ENCODE data around the gene PMIS2. TPM values are rescaled to one million over a fixed set of nuclear protein-coding genes. Genes with fewer than 3 reads are reported as not detected.

Gene PMIS2
- total RNA-seq, 1 experiment from 2014 or later: not detected

DNA sequence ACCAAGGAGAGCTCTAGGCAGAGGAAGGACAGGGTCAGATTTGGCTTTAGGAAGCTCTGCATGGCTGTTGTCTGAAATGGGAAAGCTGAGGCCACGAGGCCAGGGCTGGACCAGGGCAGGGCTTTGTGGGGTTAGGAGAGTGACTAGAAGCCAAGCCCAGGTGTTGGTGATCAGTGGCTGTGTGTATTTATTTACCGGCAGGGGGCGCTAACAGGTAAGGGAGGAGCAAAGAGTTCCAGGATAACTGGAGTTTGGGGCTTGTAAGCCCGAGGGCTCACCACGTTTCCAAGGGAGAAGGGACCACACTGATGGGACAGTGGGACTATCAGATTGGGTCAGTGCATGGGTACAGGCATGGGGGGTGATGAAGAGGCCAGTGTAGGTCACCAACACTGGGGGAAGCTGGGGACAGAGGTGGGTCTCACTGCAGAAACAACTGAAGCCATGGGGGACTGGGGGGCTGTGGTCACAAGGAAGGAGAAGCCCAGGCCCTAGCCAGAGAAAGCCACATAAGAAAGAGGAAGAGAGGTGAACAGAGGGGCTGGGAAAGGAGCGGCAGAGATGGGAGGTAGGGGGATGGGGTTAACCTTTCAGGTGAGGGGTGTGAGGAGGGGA, 36.7 kb upstream of the PMIS2 start:
- peak; percentile 93 for DNase-seq (ENCODE audit: unreplicated experiment)
- no peaks in the 10 kb centered on the region for H3K36me3 Mint-ChIP-seq (ENCODE audit: insufficient read depth, unreplicated experiment)
- BruUV-seq (replicated peaks): no TSS peak
- ChIA-PET CTCF (interaction anchor here (0.5 to 3.4 kb wide), 46 partner anchors 9 to 591 kb away, joined by 3 to 30 read pairs (median 4); partner anchors contain the start of genes ATP4A, COX6B1 and HAUS5), POLR2A (interaction anchor here (1.3 kb wide), 1 partner anchor 63 kb away, joined by 3 read pairs; the partner anchor contains the start of gene HAUS5)
- H3K27ac Mint-ChIP-seq (ENCODE audit: low read depth, unreplicated experiment): peak overlapping the region; percentile 31
- intact Hi-C loops (cut with micrococcal nuclease): loop anchor here (1.0 to 5.0 kb wide), 2 partner anchors 78 to 168 kb away; partner anchors contain the start of gene RBM42
- peaks cover 29% of the 10 kb centered on the region for H3K4me1 Mint-ChIP-seq (ENCODE audit: insufficient read depth, unreplicated experiment)
- TF ChIP-seq, protein P1, sequence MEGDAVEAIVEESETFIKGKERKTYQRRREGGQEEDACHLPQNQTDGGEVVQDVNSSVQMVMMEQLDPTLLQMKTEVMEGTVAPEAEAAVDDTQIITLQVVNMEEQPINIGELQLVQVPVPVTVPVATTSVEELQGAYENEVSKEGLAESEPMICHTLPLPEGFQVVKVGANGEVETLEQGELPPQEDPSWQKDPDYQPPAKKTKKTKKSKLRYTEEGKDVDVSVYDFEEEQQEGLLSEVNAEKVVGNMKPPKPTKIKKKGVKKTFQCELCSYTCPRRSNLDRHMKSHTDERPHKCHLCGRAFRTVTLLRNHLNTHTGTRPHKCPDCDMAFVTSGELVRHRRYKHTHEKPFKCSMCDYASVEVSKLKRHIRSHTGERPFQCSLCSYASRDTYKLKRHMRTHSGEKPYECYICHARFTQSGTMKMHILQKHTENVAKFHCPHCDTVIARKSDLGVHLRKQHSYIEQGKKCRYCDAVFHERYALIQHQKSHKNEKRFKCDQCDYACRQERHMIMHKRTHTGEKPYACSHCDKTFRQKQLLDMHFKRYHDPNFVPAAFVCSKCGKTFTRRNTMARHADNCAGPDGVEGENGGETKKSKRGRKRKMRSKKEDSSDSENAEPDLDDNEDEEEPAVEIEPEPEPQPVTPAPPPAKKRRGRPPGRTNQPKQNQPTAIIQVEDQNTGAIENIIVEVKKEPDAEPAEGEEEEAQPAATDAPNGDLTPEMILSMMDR (IDR thresholded peaks at IDR 0.05; ENCODE audit: unreplicated experiment): peak; percentile 58
- H3K9me3 Mint-ChIP-seq (ENCODE audit: unreplicated experiment): no peaks in the 10 kb centered on the region
- no peaks in the 10 kb centered on the region for H3K27me3 Mint-ChIP-seq (ENCODE audit: insufficient read depth, unreplicated experiment)
- H3K4me3 Mint-ChIP-seq (ENCODE audit: unreplicated experiment): no peak overlapping the region

DNA sequence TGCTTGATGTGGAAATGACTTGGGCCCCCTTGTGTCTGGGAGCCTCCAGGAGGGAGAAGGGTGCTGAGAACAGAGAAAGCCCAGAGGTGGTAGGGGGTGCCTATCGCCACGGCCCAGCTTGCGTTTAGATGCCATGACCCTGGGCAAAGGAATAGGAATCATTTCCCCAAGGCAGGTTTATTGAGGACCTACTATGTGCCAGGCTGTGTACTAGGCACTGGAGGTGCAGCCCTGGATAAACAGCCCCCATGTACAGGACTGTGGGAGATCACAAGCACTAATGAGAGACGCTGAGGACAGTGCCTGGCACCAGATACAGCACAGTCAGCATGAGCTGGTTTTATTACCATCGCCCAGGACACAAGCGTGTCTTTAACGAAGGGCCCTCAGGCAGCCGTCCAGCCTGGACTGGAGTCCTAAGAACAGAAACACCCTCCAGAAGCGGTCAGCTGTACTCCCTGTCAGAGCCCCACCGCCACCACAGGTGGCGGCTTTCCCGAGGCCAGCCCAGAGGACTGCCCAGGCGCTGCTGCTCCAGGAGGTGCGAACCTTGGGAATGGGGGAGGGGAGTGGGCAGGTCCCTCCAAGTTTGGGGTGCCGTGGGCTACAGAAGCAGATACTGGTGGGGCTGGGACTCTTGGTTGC, 36.0 kb upstream of the PMIS2 start:
- peaks cover 25% of the 10 kb centered on the region for H3K4me1 Mint-ChIP-seq (ENCODE audit: insufficient read depth, unreplicated experiment)
- intact Hi-C loops (cut with micrococcal nuclease): loop anchor here (1.0 to 5.0 kb wide), 2 partner anchors 77 to 167 kb away; partner anchors contain the start of gene RBM42
- no peaks in the 10 kb centered on the region for H3K27me3 Mint-ChIP-seq (ENCODE audit: insufficient read depth, unreplicated experiment)
- H3K9me3 Mint-ChIP-seq (ENCODE audit: unreplicated experiment): no peaks in the 10 kb centered on the region
- no peak for DNase-seq (ENCODE audit: unreplicated experiment)
- no peak overlapping the region for H3K27ac Mint-ChIP-seq (ENCODE audit: low read depth, unreplicated experiment)
- BruUV-seq (replicated peaks): no TSS peak
- no peak overlapping the region for H3K4me3 Mint-ChIP-seq (ENCODE audit: unreplicated experiment)
- POLR2A ChIA-PET: interaction anchor here (1.0 to 1.3 kb wide), 2 partner anchors 62 to 162 kb away, joined by 3 read pairs; partner anchors contain the start of gene HAUS5
- H3K36me3 Mint-ChIP-seq (ENCODE audit: insufficient read depth, unreplicated experiment): no peaks in the 10 kb centered on the region
- CTCF ChIA-PET: interaction anchor here (0.5 to 3.4 kb wide), 20 partner anchors 10 to 592 kb away, joined by 3 to 30 read pairs (median 4); partner anchors contain the start of genes ATP4A, COX6B1 and HAUS5
- TF ChIP-seq, protein P1 (IDR thresholded peaks at IDR 0.05; ENCODE audit: unreplicated experiment): no peak

DNA sequence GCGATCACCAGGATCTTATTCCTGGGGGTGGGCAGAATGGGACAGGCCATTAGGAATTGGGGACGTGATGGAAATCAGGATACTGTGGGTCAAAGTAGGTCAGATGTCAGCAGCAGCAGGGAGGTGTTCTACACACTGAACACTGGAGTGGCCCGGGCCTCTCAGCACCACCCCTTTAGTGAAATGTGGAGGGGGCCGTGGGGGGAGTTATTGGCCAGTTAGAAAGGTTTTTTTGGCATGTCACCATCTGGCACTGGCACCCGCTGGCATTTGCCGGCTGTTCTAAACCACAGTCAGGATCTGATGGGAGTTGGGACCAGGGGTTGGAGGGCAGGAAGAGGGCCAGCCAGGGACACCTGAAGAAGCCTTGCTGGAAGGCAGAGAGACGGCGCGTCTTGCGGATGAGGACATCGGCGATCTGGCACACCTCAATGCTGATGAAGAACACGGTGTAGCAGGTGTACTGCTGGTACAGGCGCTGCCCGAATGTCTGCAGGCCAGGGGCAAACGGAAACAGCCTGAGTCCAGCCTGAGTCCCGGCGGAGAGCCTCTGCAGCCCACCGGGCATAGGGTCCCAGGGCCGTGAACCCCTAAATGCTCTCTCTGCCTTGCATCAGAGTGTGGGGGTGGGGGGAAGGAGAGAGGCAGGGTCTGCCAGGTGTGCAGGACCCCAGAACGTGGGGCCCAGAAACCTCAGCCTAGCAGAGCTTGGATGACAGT, 34.7 kb upstream of the PMIS2 start:
- intact Hi-C loops (cut with micrococcal nuclease): no loop called here
- H3K36me3 Mint-ChIP-seq (ENCODE audit: insufficient read depth, unreplicated experiment): no peaks in the 10 kb centered on the region
- POLR2A ChIA-PET: no interaction called here
- no peak overlapping the region for H3K4me3 Mint-ChIP-seq (ENCODE audit: unreplicated experiment)
- peaks cover 23% of the 10 kb centered on the region for H3K4me1 Mint-ChIP-seq (ENCODE audit: insufficient read depth, unreplicated experiment)
- no TSS peak for BruUV-seq (replicated peaks)
- TF ChIP-seq, protein P1 (IDR thresholded peaks at IDR 0.05; ENCODE audit: unreplicated experiment): no peak
- CTCF ChIA-PET: interaction anchor here (0.7 to 1.8 kb wide), 5 partner anchors 14 to 62 kb away, joined by 3 to 7 read pairs (median 4); no protein-coding TSS in a partner anchor
- H3K9me3 Mint-ChIP-seq (ENCODE audit: unreplicated experiment): no peaks in the 10 kb centered on the region
- H3K27ac Mint-ChIP-seq (ENCODE audit: low read depth, unreplicated experiment): no peak overlapping the region
- DNase-seq (ENCODE audit: unreplicated experiment): no peak
- H3K27me3 Mint-ChIP-seq (ENCODE audit: insufficient read depth, unreplicated experiment): no peaks in the 10 kb centered on the region

All from MCF 10A (cell line).